ENCODE measurements around the gene RC3H1.
"Not testable (repeated sequence)": the region's sequence is repeated elsewhere in the genome, so short reads cannot be mapped to it uniquely, and the experiment has no call there.

Gene RC3H1

DNA sequence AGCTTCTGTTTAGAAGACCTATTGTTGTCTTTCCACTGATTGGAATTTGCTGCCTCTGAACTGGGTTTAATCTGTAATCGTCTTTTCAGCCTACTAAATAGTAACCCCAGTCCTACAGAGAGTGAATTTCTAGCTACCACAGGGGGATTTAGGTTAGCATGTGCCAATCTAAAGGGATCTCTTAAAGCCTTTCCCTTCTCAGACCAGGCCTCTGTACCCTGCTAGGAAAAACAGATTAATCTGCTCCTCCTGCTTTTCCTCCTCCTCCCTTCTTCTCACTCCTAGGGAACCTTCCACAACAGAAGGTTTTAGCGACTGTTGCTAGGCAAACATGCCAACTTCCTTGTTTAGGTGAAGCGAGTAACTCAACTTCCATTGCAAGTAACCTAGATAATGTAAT, 1.3 kb upstream of the RC3H1 start:
- DNase-seq: peak; percentile 35

DNA sequence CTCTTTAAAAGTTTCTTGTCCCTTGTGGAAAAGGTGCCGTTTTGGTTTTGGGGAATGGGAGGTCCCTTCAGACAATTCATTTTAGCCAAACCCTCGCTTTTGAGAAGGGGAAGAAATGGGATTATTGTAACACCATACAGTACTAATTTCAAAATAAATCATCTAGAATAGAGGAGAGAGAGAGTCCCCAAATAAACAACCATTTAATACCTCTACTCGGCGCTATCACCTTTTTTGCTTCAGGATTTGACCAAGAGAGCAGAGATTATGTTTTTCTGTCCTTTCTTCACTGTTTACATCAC, 770 bp upstream of the RC3H1 start:
- DNase-seq: no peak

DNA sequence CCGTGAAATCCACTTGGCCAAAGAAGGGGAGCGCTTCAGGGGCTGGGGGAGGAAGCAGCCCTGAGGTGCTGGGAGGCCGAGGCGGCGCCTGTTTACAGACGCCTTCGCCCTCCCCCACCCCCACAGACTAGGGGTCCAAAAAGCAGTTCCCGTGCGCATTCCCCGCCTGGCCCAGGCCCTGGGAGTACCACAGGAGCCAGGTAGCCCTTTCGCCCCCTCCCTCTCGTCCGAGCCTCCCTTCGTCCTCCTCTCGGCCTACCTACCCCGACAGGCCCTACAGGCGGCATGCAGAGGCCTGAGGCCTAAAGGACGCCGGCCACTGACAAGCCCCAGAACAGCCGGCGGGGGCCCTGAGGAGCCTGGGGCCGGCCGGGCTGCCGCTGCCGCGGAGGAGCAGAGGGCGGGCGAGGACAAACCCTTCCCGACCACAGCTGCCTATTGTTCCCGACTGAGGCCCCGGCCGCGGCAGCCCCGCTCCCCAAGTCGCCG, 522 bp downstream of the RC3H1 start:
- no peak for DNase-seq

DNA sequence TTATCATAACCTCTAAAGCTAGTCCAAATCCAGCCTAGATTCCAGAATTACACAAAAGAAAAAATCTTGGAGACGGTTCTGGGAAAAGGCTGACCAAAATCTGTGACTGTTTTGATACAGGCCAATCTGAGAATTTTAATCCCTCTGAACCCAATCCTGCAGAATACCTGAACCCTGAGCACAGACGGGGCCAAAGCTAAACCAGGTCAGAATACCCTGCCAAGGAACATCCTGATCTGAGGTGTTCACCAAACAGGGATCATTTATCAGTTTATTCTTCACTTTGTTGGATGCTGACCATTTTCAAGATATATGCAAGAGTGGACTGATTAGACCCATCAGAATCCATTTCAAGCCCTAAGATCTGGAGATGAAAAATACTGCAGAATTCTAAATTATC, 3.6 kb downstream of the RC3H1 start:
- DNase-seq: no peak

DNA sequence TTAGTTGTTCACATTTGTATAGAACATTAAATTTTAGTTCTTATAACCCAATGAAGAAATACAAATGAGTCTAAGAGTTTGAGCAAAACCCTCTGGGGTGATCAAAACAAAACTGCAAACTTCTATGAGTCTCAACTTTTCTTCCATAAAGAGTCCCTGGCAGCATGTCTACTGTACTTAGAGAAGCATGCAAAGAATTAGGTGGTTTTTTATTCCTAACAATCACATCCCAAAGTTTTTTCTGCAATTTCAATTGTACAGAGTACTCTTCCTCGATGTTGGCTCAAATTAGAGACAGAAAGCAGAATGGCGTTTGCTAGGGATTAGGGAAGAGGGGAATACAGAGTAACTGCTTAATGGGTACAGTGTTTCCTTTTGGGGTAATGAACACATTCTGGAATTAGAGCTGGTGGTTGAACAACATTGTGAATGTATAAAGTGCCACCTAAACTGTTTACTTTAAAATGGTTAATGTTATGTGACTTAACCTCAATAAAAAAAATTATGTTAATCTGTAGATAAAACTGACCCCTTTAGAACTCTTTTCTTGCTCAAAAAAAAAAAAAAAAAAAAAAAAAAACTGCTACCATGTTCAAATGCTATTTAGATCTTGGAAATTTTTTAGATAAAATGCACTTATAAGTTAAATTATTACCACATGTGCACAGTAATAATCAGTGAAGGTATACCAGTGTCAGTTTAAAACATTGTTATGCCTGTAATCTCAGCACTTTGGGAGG, 4.8 kb downstream of the RC3H1 start:
- no peak for DNase-seq

DNA sequence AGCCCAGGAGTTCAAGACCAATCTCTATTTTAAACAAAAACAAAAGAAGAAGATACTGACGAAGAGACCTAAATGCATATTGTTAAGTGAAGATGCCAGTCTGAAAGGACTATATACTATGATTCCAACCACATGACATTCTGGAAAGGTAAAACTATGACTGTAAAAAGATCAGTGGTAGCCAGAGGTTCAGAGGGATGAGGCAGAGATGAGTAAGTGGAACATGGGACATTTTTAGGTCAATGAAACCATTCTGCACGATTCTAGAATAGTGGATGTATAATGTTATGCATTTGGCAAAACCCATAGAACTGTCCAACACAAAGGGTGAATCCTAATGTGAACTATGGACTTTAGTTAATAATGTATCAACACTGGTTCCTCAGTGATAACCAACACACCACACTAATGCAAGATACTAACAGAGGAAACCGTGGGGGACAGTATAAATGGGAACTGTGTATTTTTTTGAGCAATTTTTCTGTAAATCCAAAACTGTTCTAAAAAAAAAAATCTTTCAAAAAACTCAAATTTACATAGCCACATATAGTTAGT, 8.2 kb downstream of the RC3H1 start:
- DNase-seq: no peak

DNA sequence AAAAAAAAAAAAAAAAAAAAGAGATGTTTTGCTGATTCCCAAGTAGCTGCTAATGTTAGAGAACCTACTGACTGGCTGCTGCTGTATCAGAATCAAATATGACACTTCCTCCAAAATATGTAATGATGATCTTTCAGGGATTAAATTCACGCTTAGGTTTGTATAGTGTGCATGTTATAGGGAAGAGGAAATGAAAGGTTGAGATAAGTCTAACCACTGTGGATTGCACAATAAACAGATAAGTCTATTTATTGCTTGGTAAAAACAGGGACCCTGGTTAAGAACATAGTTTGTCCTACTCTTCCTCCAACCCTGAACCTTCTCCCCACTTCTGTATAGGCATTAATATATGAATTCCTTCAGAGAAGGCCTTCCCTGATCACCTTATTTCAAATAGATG, 13.2 kb downstream of the RC3H1 start:
- DNase-seq: no peak

DNA sequence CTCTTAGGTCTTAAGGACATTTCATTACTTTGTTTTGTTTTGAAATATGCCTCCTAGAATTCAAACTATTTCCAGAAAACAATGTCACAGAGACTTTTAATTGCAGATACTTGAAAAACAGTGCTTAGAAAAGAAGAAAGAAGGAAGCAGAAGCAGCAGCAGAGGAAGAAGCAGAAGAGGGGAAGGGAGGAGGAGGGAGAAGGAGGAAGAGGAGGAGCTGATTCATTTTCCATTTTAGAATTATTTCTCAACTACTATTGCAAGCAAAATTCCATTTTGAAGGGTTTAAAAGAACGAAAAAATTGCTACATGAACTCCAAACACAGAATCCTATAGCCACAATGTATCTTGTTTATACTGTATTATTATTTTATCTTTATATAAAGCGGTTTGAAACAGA, 13.9 kb downstream of the RC3H1 start:
- no peak for DNase-seq

DNA sequence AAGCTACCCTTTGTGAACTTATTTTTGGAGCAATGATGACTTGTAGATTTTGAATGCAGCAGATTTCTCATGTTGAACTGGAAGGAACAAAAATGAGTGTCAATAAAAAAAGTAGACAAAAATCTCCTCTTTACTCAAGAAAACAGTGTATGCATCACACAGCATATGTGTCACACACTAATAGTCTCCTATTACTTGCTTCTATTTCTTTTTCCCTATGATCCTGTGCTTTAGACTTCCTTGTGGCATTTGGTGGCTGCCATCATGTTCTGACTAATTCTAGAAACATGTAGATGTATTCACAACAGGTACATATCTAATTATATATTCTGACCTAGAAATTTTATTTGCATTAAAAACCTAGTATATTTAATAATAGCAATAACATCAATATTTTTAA, 14.3 kb downstream of the RC3H1 start:
- no peak for DNase-seq

DNA sequence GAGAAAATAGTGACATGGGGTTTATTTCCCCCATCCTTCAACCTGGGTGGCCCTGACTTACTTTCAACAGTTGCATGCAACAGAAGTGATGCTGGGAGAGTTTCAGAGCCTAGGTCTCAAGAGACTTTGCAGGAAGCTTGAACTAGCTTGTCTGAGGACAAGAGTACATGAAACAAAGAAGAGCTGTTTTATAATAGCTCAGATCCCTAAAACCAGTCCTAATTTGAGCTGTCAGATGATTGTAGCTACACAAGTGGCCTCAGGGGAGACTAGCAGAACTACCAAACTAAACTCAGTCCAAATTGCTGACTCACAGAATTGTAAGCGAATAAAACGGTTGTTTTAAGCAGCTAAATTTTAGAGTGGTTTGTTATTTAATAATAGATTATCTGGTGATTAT, 17.1 kb downstream of the RC3H1 start:
- peak; percentile 30 for DNase-seq

DNA sequence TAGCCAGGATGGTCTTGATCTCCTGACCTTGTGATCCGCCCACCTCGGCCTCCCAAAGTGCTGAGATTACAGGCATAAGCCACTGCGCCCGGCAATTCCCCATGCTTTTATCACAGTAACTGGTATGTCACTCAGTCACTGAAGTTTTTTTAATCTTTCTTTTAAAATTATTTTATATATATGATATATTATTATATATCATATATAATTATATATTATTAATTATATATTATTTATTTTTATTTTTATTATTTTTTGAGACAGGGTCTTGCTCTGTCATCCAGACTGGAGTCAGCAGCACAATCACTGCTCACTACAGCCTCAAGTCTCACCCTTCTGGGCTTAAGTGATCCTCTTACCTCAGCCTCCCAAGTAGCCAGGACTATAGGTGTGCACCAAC, 18.3 kb downstream of the RC3H1 start:
- DNase-seq: no peak

DNA sequence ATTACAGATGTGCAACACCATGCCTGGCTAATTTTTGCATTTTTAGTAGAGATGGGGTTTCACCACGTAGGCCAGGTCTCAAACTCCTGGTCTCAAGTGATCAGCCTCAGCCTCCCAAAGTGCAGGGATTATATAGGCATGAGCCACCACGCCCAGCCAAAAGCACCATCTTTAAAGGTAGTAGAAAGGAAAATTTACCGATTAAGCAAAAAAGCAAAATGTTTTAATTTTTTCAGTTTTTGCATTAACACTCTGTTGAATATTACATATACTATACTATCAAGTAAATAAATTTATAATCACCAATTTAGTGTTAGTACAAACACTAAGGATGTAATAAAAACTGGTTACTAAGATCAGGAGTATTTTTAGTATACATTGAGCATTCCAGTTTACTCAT, 20.6 kb downstream of the RC3H1 start:
- DNase-seq: no peak

DNA sequence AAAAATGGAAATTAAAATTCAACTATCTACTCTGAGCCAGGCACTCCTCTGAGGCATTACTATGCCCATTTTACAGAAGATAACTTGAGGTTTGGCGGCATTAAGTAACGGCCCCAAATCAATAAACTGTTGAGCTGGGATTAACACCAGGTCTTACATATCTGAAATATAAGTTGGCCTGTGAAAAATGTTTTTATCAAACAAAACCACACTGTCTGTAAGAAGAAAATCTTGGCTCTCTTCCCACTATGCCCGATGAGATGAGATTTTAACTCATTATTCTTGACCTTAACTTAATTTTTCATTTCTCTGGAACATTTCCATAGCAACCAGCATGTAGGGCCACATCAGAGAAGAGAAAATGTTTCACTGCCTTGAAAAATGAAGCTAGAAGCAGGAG, 21.8 kb downstream of the RC3H1 start:
- no peak for DNase-seq

DNA sequence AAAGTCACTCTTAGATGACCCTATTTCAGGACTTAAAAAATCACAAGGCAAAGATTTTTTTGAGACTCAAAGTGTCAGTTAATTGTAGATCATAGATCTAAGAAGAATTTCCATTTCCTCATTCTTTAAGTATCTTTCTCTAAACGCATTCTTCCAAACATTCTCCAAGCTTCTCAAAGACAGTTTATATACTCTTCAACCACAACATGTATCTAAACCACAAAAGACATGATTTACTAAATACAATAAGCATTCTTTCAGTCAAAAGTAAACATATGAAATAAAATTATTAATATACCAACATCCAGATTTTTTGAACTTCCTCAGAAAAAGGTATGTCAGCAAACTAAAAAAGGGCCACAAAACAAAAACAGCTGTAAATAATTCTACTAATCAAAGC, 24.4 kb downstream of the RC3H1 start:
- DNase-seq: no peak

DNA sequence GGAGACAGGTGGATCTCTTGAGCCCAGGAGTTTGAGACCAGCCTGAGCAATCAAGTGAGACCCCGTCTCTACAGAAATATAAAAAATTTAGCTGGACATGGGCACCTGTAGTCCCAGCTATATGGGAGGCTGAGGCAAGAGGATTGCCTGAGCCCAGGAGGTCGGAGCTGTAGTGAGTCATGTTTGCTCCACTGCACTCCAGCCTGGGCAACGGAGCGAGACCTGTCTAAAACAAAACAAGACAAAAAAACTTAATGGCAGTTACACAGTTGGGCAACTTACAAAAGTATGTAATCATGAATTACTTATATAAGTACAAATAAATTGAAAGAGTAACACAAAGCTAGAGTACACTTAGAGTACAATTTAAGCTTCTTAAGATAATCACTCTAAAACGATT, 25.2 kb downstream of the RC3H1 start:
- DNase-seq: no peak

DNA sequence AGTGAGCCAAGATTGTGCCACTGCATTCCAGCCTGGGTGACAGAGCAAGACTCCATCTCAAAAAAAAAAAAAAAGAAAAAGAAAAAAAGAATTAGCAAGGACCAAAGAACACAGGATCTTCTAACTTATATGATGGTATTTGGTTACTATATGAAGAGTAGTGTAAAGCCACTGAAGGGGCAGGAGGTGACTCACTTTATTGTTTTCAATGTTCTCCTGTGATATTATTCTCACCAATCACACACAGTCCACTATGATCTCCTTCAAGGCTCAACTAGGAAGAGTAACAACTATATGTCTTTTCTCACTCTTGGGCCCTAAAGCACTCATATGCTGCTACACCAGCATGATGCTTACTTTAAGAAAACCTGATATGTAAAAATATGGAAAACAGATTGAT, 26.7 kb downstream of the RC3H1 start:
- no peak for DNase-seq

DNA sequence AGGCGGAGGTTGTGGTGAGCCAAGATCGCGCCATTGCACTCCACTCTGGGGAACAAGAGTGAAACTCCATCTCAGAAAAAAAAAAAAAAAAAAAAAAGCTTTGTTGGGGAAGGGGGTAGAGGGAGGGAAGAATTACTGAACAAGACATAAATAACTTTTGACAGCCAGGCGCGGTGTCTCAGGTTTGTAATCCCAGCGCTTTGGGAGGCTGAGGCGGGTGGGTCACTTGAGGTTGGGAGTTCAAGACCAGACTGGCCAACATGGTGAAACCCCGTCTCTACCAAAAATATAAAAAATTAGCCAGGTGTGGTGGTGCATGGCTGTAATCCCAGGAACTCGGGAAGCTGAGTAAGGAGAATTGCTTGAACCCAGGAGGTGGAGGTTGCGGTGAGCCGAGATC, 28.2 kb downstream of the RC3H1 start:
- DNase-seq: not testable (repeated sequence)

DNA sequence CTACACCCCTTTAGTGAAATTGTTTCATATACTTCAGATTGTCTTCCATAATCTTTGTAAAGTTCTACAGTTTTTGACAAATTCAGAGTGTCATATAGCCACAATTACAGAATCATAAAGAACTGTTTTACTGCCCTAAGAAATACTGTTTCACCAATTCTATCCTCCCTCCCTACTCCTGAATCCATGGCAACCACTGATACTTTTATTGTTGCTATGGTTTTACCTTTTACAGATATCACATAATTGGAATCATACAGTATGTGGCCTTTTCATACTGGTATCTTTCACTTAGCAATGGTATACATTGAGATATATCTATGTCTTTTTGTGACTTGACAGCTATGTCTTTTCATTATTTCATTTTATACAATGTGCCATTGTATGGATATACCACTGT, 34.1 kb downstream of the RC3H1 start:
- no peak for DNase-seq

DNA sequence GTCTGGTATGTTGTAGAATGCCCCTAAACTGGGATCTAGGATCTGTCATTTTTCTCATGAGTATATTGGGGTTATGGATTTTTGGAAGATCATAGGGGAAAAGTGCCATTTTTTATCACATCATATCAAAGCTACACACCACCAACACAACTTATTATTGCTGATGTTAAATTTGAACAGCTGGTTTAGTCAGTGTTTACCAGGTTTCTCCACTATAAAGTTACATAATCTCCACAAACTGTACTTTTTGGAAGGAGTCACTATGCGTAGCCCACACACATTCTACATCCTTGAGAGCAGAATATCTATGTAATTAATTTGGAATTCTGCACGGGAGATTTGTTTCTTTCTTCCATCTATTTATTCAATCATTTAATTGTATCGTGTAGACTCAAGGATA, 35.2 kb downstream of the RC3H1 start:
- no peak for DNase-seq

DNA sequence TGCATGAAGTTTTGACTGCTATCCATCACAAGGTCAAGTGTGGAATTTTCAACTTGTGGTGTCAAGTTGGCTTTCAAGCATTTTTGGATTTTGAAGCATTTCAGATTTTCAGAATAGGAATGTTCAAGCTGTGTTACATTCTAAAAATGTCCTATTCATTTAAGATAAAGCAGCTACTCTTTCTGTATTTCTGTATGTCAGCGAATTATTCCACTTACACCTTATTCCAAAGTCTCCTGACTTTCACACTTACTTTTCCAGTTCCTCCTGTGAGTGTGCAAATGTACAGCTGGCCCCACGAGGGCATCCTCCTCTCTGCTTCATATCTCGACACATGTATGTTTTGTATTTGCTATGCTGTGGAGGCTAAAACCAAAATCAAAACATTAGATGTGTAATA, 51.9 kb downstream of the RC3H1 start:
- no peak for DNase-seq

DNA sequence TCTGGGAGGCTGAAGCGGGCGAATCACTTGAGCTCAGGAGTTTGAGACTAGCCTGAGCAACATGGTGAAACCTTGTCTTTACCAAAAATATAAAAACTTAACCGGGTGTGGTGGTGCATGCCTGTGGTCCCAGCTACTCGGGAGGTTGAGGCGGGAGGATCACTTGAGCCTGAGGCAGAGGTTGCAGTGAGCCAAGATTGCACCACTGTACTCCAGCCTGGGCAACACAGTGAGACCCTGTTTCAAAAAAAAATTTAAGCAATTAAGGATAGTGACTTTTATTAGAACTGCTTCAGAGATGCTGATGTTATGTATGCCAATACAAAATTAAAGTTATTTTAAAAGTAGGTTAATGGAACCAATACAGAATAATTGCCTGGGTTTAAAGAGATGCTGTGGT, 56.3 kb downstream of the RC3H1 start:
- DNase-seq: not testable (repeated sequence)

DNA sequence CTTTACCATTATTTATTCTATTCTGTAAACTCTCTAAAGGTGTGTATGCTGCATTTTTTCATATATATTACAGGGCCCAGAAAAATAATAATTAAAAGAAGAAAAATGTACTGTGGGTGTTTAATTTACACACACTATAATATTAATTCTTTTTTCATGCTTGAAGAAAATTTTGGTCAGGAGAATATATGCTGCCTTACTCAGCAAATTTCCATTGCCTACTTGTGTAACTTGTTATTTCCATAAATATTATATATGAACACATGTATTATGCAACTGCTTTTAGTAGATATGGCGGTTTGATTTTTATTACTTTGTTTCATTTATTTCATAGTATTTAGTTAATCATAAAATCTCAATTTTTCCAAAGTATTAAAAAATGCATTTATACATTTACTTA, 58.7 kb downstream of the RC3H1 start:
- DNase-seq: no peak

DNA sequence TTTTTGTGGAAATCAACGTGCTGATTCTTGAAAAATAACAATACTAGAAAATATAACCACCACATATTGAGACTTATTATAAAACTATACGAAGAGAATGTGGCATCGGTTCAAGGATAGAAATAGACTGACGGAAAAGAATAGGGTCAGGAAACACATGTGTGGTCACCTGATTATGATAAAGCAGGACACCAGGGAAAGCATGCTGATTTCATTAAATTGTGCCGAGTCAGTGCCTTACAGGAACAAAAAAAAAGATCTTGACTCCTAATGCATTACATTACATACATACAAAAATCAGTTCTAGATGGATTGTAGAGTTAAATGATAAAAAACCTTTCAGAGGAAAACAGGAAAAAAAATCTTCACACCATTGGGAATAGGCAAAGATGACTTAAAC, 61.5 kb downstream of the RC3H1 start:
- DNase-seq: no peak

DNA sequence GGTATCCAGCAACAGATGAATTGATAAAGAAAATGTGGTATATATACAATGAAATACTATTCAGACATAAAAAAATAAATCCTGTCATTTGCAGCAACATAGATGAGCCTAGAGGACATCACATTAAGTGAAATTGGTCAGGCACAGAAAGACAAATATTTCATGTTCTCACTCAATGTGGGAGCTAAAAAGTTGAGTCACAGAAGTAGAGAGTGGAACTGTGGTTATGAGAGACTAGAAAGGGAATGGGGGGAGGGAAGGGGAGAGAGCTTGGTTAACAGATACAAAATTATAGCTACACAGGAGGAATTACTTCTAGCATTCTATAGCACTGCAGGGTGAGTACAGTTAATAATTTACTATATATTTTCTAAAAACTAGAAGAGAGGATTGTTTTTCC, 68.0 kb downstream of the RC3H1 start:
- no peak for DNase-seq

DNA sequence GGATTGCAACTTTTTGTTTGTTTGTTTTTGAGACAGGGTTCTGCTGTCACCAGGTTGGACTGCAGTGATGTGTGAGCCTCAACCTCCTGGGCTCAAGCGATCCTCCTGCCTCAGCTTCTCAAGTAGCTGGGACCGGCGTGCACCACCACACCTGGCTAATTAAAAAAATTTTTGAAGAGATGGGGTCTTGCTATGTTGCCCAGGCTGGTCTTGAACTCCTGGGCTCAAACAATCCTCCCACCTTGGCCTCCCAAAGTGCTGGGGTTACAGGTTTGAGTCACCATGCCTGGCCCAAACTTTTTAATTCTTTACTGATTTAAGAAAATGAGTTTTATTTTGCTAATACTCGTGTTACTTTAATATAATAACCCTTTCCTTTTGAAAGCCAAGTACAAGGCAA, 73.6 kb downstream of the RC3H1 start:
- no peak for DNase-seq
